HG03159 (cell line): ENCODE data around the gene CHAT.

Experiments used
- ATAC-seq: cut with Tn5 transposase; IDR thresholded peaks from one replicate; pipeline ENCODE4 v1.9.1; 2021; ENCODE audit warnings: mild to moderate bottlenecking, moderate library complexity; ENCODE audit not compliant: unreplicated experiment

Gene CHAT

DNA sequence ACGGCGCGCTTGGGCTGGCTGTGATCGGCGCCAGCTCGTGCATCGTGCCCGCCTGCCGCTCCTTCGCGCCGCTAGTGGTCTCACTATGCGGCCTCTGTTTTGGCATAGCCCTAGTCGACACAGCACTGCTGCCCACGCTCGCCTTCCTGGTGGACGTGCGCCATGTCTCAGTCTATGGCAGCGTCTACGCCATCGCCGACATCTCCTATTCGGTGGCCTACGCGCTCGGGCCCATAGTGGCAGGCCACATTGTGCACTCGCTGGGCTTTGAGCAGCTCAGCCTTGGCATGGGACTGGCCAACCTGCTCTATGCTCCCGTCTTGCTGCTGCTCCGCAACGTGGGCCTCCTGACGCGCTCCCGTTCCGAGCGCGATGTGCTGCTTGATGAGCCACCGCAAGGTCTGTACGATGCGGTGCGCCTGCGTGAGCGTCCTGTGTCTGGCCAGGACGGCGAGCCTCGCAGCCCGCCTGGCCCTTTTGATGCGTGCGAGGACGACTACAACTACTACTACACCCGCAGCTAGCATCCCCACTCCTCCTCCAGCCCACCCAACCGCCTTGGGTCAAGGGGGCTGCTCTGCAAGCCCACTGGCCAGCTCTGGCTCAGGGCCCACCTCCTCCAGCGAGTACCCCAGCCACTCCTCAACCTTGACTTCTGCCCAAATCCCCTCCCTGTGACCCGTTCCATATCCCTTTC lies 1.9 kb upstream of the CHAT start:
- ATAC-seq, result no peak

DNA sequence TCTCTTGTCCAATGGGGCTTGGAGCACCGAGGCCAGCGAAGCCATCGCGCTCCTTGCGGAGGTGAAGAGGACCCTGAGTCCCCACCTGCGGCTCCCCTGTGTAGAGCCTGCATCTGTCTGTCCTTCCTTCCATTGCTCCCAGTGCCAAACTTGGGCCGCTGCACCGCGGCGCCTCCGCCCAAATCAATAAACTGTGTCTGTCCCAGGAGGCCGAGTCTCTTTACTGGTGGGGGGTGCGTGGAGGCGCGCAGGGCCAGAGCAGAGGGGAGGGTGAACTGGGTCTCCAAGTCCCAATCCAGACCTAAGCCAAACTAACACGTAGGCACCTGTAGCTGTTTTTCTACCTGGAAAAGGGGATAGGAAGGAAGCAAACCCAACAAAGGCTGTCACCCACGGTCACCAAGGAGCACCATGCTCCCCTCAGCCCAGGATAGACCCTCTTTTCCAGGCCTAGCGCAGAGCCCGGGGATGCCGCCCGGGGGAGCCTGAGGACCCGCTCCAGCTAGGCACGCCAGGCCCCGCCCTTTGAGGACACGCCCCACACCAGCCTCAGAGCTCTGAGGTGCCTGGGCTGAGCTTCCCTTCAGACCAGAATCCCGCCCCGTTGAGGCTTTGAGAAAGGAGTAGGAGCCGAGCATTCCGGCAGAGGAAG lies 1.2 kb upstream of the CHAT start:
- no peak for ATAC-seq

DNA sequence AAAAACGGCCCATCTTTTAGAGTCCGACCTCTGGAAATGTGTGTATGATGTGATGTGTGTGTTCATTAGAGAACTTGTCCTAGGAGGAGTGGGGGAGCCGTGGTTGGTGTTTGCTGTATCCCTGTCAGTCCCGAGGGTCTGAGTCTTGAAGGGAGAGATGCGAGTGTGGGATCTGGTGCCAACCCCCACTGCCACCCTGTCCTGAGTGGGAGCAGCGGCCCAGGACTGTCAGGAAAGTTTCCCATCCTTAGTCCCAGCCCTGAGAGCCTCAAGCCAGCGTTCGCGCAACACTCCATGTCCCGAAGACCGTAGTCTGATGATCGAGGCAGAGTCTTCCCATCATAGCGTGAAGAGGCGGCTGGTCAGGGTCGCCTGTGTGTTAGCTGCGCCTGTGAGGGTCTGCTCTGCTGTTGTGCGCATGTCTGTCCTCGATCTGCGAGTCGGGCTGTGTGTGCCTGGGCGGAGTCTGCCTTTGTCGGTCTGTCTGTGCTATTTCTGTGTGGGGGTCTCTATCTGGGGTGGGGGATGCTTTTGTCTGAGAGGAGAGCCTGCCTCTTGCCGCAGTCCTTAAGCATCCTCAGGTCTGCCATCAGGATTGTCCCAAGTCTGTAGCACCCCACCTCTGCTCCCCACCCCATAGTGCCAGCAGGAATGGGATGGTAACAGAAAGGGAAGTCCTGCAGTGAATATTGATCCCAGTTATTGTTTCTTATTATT lies 514 bp upstream of the CHAT start:
- ATAC-seq, result no peak

DNA sequence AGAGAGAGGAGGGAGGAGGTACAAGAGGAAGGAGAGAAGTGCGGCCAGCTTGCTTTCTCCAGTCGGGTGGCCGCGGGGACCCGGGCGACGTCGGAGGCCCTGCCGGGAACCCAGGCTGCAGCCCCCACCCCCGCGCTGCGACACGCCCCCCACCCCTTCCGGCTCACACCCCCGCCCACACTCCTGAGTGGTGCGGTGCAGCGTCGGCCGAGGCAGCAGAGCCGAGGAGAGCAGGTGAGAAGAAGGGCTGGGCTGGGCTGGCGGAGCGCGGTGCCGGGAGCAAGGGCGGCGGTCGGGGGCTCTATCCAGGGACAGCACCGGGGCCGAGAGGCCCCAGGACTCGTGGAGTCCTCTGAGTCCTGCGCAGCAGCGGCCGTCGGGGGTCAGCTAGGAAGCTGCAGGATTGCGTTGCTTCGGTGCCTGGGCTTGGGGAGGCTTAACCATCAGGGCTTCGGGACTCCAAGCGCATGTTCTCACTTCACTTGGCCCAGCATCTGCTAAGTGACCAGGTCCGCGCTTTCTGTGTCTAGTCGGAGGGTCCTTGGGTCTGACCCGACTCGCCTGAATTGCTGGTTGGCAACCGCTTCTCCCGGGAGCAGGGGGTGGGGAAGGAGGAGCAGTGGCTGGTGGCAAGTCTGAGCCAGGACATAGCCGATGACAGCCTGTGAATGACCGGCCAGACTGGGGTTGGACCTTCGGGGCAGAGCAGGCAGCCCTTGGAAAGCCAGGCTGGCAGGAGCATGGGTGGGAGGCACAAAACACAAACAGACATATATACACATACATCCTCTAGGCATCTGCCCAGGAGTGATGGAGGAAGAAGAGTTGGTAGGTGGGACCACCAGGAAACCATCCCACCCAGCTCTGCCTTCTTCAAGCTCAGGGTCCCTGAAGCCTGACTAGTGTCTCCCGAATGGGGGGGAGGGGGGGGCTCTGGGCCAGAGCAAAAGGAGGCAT lies 683 bp downstream of the CHAT start:
- ATAC-seq, result no peak

DNA sequence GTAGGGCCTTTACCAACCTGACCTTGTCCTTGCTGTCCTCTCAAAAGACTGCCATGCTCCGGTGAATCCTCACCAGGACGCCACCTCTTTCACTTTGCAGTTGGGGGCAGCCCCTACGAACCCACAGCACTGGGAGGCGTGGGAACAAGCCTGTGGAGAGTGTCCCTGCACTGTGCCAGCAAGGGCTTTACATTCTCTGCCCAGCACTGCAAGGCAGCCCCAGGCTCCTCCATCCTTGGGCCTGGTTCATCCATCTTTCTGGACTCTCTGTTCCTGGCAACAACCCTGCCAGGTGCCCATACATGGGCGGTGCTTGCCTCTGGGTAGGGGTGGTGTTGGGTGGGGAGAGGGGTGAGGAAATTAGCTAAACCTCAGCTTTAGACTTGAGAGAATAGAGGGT lies 1.4 kb downstream of the CHAT start:
- ATAC-seq, result no peak

DNA sequence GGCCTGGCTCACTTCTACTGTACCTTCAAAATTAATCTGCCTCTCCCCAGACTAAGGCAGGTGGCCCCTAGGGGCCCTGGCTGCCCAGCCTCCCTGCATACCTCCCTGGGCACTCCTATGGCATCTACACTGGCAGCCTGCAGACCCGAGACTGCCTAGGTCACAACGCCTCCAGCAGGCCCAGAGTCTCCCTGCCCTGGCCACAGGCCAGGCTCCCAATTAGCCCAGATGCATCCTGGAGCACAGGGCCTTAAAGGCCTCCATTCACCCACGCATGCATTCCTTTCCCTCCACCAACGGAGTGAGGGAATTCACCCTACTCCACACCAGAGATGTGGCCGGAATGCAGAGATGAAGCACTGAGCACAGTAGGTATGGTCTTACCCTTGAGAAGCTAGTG lies 1.9 kb downstream of the CHAT start:
- ATAC-seq, result no peak

DNA sequence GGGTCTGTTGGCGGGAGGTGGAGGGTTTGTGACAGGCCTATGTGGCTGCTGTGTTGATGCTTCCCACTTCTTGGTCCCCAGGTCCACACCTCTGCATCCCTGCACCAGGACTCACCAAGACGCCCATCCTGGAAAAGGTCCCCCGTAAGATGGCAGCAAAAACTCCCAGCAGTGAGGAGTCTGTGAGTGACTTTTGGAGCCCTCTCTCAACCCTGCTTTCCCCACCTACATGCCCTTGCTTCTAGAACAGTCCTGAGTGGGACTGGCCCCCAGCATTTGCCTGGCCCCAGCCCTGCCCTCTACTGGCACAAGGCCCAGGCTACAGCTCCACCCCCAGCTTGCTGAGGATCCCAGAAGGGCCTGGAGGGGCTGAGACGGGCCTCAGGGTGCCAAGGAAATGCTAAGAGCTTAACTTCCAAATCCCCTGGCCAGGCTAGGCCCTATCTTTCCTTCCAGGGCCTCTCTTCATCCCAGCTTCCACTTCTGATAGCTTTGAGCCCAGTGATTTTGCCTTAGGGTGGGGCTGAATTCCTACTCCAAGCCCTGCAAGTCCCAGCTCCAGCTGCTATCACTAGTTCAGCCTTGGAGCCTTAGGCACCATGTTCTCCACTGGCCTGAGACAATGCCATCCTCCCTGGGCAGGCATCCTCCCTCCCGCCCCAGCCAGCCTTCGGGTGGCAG lies 2.7 kb downstream of the CHAT start:
- ATAC-seq, result no peak

DNA sequence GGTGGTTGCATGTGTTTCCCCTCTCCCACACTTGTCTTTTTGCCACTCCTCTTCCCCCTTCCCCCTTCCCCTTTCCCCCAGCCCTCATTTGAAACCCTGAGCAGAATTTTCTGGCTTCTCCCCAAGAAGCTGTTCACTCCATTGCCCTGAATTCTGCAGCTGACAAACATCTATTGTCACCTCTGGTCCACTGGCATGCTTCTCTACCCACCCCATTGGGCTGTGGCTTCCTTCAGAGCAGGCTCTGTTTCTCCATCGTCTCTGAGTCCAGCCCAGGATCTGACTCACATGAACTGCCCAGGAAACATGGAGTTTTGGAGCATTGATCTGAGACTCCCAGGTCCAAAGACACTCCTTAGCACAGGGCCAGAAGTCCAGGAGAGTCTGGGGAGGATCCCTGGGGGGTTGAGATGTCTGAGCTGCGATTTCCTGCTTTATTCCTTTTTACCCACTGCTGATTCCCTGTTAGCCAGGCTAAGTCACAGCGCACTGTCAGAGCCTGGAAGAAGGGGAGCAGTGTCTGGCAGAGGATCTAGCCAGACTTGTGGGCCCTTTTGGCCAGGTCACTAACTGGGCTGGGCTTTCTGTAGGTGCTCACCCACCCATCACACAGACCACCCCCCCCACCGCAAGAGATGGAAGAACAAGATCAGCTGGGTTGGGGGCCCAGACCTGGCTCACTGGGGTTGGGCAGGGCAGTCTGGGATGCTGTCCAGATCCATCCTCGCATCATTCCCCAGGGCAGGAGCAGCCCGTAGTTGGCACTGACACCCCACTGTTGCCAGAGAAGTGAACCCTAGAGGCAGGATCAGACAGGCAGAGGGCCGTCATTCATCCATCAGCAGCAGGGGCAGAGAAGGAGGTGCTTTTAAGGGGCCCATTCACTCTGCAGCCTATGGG lies 3.5 kb downstream of the CHAT start:
- no peak for ATAC-seq

DNA sequence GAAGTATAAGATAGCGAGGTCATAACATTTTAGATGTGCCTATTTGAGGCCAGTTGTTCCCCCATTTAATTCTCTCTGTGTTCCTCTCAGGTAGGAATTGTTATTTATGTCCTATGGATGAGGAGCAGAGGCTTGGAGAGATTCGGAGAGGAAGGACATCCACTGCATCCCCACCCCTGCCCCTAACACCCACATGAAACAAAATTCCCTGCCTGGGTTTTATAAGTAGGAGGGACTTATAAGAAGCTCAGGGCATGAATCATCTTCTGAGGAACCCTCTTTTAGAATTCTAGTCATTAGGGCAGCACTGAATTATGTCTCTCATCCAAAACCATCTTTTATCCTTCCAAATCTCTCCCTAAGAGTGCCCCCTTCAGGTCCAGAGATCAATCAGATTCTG lies 5.0 kb downstream of the CHAT start:
- no peak for ATAC-seq

DNA sequence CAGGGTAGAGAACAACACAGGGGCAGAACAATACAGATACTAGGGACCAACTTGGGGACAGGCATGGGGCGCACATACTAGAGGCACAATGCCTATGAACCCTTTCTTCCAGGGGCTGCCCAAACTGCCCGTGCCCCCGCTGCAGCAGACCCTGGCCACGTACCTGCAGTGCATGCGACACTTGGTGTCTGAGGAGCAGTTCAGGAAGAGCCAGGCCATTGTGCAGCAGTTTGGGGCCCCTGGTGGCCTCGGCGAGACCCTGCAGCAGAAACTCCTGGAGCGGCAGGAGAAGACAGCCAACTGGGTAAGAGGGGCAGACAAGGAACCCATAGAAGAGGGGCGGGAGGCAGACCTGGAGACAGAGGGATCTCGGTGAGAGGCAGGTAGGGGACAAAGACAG lies 5.8 kb downstream of the CHAT start:
- no peak for ATAC-seq

DNA sequence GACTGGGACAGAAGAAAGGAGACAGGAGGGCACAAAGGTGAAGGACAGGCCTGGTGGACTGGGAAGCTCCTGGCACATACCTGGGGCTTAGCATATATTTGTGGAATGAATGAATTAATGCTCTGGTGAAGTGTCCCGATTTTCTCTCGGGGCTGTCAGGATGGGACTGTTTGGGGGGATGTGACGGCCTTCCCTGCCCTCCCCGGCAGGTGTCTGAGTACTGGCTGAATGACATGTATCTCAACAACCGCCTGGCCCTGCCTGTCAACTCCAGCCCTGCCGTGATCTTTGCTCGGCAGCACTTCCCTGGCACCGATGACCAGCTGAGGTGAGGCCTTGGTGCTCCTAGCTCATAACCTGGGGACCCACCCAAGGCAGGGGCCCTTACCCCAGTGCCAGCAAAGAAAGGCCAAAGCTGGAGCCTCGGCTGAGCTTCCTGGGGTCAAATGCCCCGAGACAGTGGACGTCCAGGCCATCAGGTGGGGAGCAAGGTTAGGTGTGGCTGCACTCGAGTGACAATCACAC lies 6.5 kb downstream of the CHAT start:
- ATAC-seq, result no peak

DNA sequence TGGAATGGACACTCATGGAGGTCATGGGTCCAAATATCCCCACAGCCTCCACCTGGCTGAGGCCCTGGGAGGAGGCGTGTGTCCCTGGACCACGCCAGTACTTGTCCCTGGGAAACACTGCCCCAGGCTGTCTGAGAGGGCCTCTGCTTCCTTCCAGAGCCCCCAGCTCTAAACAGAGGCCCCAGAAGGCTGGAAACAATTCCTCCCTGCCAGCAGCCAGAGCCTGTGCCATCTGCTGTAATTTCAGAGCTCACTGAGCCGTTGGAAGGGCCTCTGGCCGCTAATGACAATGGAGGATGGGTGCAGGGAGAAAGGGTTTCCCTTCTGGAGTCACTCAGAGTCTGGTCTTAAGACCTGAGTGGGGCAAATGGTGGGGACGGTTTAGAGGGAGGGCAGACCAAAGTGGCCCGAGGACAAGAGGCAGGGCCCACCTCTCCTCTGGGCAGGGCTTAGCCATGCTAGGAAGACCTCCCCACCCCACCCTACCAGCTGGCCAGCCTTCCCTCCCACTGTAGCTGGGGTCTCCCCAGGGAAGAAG lies 7.1 kb downstream of the CHAT start:
- no peak for ATAC-seq

DNA sequence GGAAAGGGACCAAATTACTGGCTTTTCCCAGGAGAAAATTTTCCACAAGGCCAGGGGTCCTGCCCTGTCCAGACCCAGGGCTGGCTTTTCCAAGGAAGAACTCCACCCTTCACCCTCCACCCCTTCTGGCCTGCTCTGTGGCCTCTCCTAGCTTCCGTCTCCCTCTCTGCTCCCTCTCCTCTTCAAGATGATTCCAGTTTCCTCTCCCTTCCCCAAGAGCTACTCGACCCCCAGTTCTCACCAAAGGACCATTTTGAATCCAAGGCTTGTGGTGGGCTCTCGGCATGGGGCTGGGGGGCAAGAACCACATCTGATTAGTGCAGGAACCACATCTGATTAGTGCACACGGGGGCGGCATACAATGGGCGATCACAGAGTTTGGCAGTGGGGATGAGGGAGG lies 7.7 kb downstream of the CHAT start:
- no peak for ATAC-seq

DNA sequence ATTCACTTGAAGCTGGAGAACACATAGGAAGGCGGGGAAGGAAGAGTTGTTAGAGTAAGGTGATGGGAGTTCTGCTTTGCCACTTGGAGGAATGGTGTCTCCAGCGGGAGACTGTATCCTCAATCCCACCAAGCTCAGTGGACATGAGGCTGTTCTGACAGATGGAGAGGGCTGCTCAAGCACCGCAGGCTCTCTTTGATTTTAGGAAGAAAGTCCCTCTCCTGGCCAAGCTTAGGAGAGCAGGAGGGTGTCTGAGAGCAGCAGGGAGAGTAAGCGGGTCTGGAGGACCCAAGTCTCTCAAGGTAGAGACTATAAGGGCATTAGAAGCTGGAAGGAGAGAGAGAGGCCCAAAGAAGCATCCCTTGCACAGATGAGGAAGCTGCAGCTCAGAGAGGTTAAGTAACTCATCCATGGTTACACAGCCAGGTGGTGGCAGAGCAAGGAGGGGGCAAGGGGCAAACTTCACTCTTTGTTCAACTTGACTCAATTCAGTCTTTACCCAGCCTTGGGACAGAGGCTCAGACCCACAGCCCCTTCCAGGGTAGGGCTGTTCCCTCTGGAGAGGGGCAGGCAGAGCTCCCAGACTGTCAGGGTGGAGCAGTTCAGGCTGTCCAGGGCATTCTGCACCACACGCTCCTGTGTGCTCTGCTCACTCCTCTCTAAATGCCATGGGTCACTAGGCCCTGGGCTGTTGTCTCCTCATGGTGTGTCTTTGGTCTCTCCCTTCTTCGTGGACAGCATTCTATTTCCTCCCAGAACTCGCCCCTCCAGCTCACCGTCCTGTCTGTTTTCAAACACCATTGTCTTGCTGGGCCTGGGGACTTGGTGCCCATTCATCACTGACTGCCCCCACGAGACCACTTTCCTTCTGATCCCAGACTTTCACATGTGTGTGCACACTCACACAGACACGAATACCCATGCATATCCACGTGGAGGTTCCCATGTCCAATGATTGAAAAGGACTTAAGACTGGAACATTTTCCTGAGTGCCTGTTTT lies 8.9 kb downstream of the CHAT start:
- ATAC-seq, result no peak

DNA sequence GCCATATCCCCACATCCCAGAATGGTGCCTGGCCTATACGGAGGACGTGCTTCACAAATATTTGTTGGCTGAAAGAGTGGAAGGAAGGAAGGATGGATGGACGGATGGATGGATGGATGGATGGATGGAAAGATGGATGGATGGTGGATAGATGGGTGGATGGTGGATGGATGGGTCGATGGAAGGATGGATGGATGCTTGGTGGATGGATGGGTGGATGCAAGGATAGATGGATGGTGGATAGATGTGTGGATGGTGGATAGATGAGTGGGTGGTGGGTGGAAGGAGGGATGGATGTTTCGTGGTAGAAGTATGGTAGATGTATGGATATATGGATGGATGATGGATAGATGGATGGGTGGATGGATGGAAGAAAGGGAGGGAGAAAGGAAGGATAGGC lies 10.8 kb downstream of the CHAT start:
- ATAC-seq, result no peak

DNA sequence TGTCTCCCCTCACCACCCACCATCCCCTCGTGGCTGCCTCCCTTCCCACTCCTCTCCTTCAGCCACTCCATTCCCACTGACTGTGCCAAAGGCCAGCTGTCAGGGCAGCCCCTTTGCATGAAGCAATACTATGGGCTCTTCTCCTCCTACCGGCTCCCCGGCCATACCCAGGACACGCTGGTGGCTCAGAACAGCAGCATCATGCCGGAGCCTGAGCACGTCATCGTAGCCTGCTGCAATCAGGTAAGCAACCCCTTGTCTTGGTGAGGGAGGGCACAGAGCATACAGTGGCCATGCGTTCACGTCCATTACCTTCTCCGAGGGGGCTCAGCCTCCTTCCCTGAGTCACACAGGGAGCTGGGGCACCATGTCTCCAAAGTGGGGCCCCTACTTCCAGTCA lies 11.6 kb downstream of the CHAT start:
- no peak for ATAC-seq

DNA sequence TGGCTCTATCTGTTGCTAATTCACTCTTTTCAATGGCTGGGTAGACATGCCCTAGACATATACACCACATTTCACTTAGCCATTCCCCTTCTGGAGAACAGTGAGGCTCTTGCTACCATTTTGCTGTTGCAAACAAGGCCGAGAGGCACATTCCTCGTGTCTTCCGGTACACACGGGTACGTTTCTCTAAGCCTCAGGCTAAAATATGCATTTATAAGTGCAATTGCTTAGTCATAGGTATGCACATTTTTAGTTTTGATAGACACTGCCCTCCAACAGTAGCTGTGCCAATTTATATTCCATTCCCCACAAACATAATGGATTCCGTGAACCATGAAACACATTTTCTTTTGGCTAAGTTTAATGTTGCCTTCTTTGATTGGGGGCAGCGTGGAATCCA lies 13.2 kb downstream of the CHAT start:
- no peak for ATAC-seq
